Osteocyte (in vitro differentiated cells): Measurements from ENCODE around the gene RXRA. TPM values are rescaled to one million over a fixed set of nuclear protein-coding genes. Genes with fewer than 3 reads are reported as not detected.

Source experiments
- DNase-seq: peaks from one replicate; pipeline ENCODE4 v3.0.0; 2021; ENCODE audit warnings: mixed read lengths; ENCODE audit not compliant: unreplicated experiment; ENCODE audit errors: extremely low spot score
- H3K27ac Mint-ChIP-seq: one replicate; pipeline ENCODE4 v1.8.0; 2021; ENCODE audit warnings: mild to moderate bottlenecking, mixed read lengths; ENCODE audit not compliant: unreplicated experiment
- H3K27me3 Mint-ChIP-seq: one replicate; pipeline ENCODE4 v1.8.0; 2021; ENCODE audit warnings: mixed read lengths; ENCODE audit not compliant: unreplicated experiment
- H3K36me3 Mint-ChIP-seq: one replicate; pipeline ENCODE4 v1.8.0; 2021; ENCODE audit warnings: mixed read lengths; ENCODE audit not compliant: unreplicated experiment
- H3K4me1 Mint-ChIP-seq: one replicate; pipeline ENCODE4 v1.8.0; 2021; ENCODE audit warnings: mixed read lengths; ENCODE audit not compliant: unreplicated experiment
- H3K4me3 Mint-ChIP-seq: one replicate; pipeline ENCODE4 v1.8.0; 2021; ENCODE audit warnings: mild to moderate bottlenecking, moderate library complexity, mixed read lengths; ENCODE audit not compliant: unreplicated experiment
- H3K9me3 Mint-ChIP-seq: one replicate; pipeline ENCODE4 v1.8.0; 2021; ENCODE audit warnings: mixed read lengths; ENCODE audit not compliant: unreplicated experiment
- total RNA-seq: library from RNA; stranded (reverse); gene quantifications from 2 replicates; pipeline ENCODE4 v1.2.1, GENCODE V29; 2021
- TF ChIP-seq, protein P1 (sequence below): fragments of 200-600 bp; sonication (generic); IDR thresholded peaks from 2 replicates; pipeline ENCODE4 v1.5.0; 2021; ENCODE audit warnings: antibody characterized with exemption, mild to moderate bottlenecking, moderate library complexity

RXRA gene
- total RNA-seq, 1 donor from 2014 or later = 82.2 TPM

- peaks cover 47% of the 10 kb centered on the region for H3K4me1 Mint-ChIP-seq
- peak overlapping the region; percentile 18 for H3K4me3 Mint-ChIP-seq
- peak overlapping the region; percentile 91 for H3K27ac Mint-ChIP-seq
- no peaks in the 10 kb centered on the region for H3K27me3 Mint-ChIP-seq
- H3K36me3 Mint-ChIP-seq = no peaks in the 10 kb centered on the region
- TF ChIP-seq, protein P1, sequence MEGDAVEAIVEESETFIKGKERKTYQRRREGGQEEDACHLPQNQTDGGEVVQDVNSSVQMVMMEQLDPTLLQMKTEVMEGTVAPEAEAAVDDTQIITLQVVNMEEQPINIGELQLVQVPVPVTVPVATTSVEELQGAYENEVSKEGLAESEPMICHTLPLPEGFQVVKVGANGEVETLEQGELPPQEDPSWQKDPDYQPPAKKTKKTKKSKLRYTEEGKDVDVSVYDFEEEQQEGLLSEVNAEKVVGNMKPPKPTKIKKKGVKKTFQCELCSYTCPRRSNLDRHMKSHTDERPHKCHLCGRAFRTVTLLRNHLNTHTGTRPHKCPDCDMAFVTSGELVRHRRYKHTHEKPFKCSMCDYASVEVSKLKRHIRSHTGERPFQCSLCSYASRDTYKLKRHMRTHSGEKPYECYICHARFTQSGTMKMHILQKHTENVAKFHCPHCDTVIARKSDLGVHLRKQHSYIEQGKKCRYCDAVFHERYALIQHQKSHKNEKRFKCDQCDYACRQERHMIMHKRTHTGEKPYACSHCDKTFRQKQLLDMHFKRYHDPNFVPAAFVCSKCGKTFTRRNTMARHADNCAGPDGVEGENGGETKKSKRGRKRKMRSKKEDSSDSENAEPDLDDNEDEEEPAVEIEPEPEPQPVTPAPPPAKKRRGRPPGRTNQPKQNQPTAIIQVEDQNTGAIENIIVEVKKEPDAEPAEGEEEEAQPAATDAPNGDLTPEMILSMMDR = no peak
- no peak for DNase-seq
- no peaks in the 10 kb centered on the region for H3K9me3 Mint-ChIP-seq
Observed at GRCh38 chr9:134367061-134367460, 40.8 kb downstream of the RXRA start.

- Mint-ChIP-seq H3K4me1 (peaks cover 53% of the 10 kb centered on the region), H3K27ac (no peak overlapping the region), H3K36me3 (no peaks in the 10 kb centered on the region), H3K9me3 (no peaks in the 10 kb centered on the region), H3K4me3 (no peak overlapping the region), H3K27me3 (no peaks in the 10 kb centered on the region)
- no peak for DNase-seq
- TF ChIP-seq, protein P1 = no peak
Observed at GRCh38 chr9:134367791-134368490, 41.7 kb downstream of the RXRA start.

- no peaks in the 10 kb centered on the region for H3K27me3 Mint-ChIP-seq
- DNase-seq = no peak
- no peak overlapping the region for H3K27ac Mint-ChIP-seq
- peaks cover 58% of the 10 kb centered on the region for H3K4me1 Mint-ChIP-seq
- no peaks in the 10 kb centered on the region for H3K9me3 Mint-ChIP-seq
- TF ChIP-seq, protein P1 = no peak
- H3K4me3 Mint-ChIP-seq = no peak overlapping the region
- no peaks in the 10 kb centered on the region for H3K36me3 Mint-ChIP-seq
Observed at GRCh38 chr9:134368571-134368970, 42.3 kb downstream of the RXRA start.

DNA sequence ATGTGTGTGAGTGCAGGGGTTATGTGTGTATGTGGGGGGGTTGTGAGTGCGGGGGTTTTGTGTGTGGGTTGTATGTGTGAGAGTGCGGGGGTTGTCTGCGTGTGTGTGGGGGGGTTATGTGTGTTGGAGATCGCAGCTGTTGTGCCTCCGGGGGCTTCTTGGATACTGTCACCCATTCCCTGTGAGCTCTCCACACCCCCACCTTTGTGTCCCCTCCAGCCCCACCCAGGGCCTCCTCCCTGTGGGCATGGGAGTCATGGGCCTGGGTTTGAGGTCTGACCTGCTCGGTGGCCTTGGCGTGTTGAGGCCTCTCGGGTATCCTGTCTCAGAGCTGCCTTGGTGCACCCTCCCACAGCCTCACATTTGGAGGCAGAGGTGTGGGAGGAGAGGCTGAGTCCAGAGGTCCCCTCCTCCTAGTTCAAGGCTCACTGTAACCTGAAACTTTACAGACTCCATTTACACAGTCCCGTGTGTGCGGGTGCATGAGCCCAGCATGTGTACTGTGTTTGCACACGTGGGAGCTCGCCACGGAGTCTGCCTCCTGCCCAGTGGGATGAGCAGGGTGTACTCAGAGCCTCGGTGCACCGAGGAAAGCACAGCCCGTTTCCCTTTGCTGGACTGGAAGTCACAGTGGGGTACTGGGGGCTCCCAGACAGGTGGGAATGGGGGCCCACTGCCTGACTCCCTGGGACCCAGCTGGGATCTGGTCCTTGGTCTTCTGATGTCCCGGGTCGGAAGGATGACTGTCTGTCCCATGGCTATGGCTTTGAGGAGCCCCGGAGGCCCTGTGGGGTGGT, 43.4 kb downstream of the RXRA start:
- Mint-ChIP-seq H3K4me3 (no peak overlapping the region), H3K27ac (no peak overlapping the region), H3K27me3 (no peaks in the 10 kb centered on the region), H3K9me3 (no peaks in the 10 kb centered on the region), H3K36me3 (no peaks in the 10 kb centered on the region), H3K4me1 (peaks cover 65% of the 10 kb centered on the region)
- TF ChIP-seq, protein P1 = no peak
- no peak for DNase-seq

- Mint-ChIP-seq H3K27ac (no peak overlapping the region), H3K36me3 (no peaks in the 10 kb centered on the region), H3K4me3 (no peak overlapping the region)
Observed at GRCh38 chr9:134370213-134370492, 43.9 kb downstream of the RXRA start.

More at GRCh38 chr9:134370213-134370492, 43.9 kb downstream of the RXRA start:
- Mint-ChIP-seq H3K27me3 (no peaks in the 10 kb centered on the region), H3K9me3 (no peaks in the 10 kb centered on the region), H3K4me1 (peaks cover 65% of the 10 kb centered on the region)
- TF ChIP-seq, protein P1 = no peak
- DNase-seq = no peak
